ENCODE results near the gene SMIM13.

SMIM13 gene

DNA sequence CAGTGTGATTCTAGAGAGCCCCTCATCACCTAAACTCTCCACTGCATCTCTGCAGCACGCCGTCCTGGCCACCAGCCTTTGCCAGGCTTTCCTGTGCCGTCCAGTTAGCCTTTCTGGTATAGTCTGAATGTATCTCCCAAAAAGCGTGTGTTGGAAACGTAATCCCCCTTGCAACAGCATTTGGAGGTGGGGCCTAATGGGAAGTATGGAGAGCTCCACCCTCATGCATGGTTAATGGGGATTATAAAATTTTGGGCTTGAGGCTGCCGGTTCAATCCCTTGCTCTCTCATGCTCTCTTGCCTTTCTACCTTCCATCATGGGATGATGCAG, 85.4 kb downstream of the SMIM13 start:
- DNase-seq (no peak), ATAC-seq (ENCODE audit: insufficient read depth, low read depth) (no peak)
- no peaks in the 10 kb centered on the region for H3K27me3 ChIP-seq (ENCODE audit: insufficient read depth, low read length, poor library complexity)
- no peak overlapping the region for H3K9ac ChIP-seq (ENCODE audit: low read depth, low read length)
- H2AFZ ChIP-seq (ENCODE audit: low read depth, low read length), result no peak overlapping the region
- no peak overlapping the region for H3K4me2 ChIP-seq (ENCODE audit: insufficient read depth, low read length)
- TF ChIP-seq, protein P1, sequence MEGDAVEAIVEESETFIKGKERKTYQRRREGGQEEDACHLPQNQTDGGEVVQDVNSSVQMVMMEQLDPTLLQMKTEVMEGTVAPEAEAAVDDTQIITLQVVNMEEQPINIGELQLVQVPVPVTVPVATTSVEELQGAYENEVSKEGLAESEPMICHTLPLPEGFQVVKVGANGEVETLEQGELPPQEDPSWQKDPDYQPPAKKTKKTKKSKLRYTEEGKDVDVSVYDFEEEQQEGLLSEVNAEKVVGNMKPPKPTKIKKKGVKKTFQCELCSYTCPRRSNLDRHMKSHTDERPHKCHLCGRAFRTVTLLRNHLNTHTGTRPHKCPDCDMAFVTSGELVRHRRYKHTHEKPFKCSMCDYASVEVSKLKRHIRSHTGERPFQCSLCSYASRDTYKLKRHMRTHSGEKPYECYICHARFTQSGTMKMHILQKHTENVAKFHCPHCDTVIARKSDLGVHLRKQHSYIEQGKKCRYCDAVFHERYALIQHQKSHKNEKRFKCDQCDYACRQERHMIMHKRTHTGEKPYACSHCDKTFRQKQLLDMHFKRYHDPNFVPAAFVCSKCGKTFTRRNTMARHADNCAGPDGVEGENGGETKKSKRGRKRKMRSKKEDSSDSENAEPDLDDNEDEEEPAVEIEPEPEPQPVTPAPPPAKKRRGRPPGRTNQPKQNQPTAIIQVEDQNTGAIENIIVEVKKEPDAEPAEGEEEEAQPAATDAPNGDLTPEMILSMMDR (IDR thresholded peaks at IDR 0.05; ENCODE audit: borderline replicate concordance, extremely low read depth, low read length, poor library complexity, severe bottlenecking), result no peak
- TF ChIP-seq EZH2 (IDR thresholded peaks at IDR 0.05; ENCODE audit: borderline replicate concordance, low read depth, low read length, severe bottlenecking), result no peak
- H3K4me3 ChIP-seq (ENCODE audit: low read depth in 1 of 2, low read length in 2 of 2), result no peak overlapping the region
- H3K4me1 ChIP-seq (ENCODE audit: insufficient read depth, low read length), result no peaks in the 10 kb centered on the region
- H3K27ac ChIP-seq (ENCODE audit: low read length), result no peak overlapping the region
- no peaks in the 10 kb centered on the region for H3K36me3 ChIP-seq (ENCODE audit: insufficient read depth, low read length)
- H3K9me3 ChIP-seq (ENCODE audit: insufficient read depth, low read length, severe bottlenecking), result no peaks in the 10 kb centered on the region
- no peaks in the 10 kb centered on the region for H3K79me2 ChIP-seq (ENCODE audit: insufficient read depth, low read length)
- H4K20me1 ChIP-seq (ENCODE audit: insufficient read depth, low read length), result no peaks in the 10 kb centered on the region

DNA sequence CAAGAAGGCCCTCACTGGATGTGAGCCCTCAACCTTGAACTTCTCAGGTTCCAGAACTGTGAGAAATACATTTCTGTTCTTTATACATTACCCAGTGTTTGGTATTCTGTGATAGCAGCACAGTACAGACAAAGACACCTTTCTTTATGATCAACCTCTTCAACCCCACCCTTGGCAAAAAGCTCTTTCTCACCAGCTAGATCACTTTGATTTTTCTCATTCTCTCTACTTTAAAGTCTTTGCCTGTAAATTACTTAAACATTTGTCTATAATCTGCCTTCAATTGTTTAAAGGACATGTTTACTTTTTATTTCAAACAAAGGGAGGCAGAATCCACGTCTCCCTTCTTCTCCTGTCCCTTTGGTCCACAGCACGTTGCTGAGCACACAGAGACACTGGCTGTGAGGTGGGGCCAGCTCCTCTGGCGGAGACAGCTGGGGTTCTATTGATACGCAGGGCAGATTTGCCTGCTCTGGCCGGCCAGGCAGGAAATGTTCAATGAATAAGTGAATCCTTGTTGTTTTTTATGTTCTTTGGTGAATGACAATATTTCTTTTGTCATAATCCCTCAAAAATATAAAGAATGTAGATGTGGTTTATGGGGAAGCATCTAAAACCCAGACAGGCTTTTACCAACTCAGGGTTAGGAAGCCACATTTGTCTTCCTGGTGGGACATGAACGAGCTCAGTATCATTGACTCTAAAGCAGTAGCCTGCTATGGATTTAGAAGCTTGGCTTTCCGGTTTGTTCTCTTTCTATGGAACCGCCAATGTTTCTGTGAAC, 86.0 kb downstream of the SMIM13 start:
- DNase-seq, result no peak
- no peak for TF ChIP-seq EZH2 (IDR thresholded peaks at IDR 0.05; ENCODE audit: borderline replicate concordance, low read depth, low read length, severe bottlenecking)
- TF ChIP-seq, protein P1 (IDR thresholded peaks at IDR 0.05; ENCODE audit: borderline replicate concordance, extremely low read depth, low read length, poor library complexity, severe bottlenecking), result no peak
- Histone ChIP-seq H3K36me3 (ENCODE audit: insufficient read depth, low read length) (no peaks in the 10 kb centered on the region), H3K4me3 (ENCODE audit: low read depth in 1 of 2, low read length in 2 of 2) (no peak overlapping the region), H3K4me1 (ENCODE audit: insufficient read depth, low read length) (no peaks in the 10 kb centered on the region), H3K4me2 (ENCODE audit: insufficient read depth, low read length) (no peak overlapping the region), H2AFZ (ENCODE audit: low read depth, low read length) (no peak overlapping the region), H3K79me2 (ENCODE audit: insufficient read depth, low read length) (no peaks in the 10 kb centered on the region), H3K27ac (ENCODE audit: low read length) (no peak overlapping the region), H4K20me1 (ENCODE audit: insufficient read depth, low read length) (no peaks in the 10 kb centered on the region), H3K9me3 (ENCODE audit: insufficient read depth, low read length, severe bottlenecking) (no peaks in the 10 kb centered on the region), H3K9ac (ENCODE audit: low read depth, low read length) (no peak overlapping the region), H3K27me3 (ENCODE audit: insufficient read depth, low read length, poor library complexity) (no peaks in the 10 kb centered on the region)
- no peak for ATAC-seq (ENCODE audit: insufficient read depth, low read depth)

DNA sequence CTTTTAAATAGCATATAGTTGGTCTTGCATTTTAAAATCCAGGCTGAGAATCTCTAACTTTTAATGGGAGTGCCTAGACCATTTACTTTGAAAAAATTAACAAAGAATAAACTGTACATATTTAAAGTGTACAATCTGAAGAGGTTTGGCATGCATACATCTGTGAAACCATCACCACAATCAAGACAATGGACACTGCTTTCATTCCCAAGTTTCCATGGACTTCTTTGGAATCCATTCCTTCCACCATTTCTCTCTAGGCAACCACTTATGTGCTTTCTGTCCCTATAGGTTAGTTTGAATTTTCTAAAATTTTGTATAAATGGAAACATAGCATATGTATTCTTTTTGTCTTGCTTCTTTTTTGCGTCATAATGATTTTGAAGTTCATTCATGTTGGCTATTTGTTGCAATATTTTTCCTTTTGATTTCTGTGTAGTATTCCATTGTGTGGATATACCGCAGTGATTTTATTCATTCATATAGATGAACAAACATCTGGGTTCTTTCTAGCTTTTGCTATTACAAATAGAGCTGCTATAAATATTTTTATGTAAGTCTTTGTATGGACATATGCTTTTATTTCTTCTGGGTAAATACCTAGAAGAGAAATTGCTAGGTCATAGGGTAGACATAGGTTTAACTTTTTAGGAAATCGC, 88.0 kb downstream of the SMIM13 start:
- Histone ChIP-seq H3K27me3 (ENCODE audit: insufficient read depth, low read length, poor library complexity) (no peaks in the 10 kb centered on the region), H3K79me2 (ENCODE audit: insufficient read depth, low read length) (no peaks in the 10 kb centered on the region), H3K4me3 (ENCODE audit: low read depth in 1 of 2, low read length in 2 of 2) (no peak overlapping the region), H3K27ac (ENCODE audit: low read length) (no peak overlapping the region), H3K36me3 (ENCODE audit: insufficient read depth, low read length) (peaks cover 11% of the 10 kb centered on the region), H2AFZ (ENCODE audit: low read depth, low read length) (no peak overlapping the region), H3K4me1 (ENCODE audit: insufficient read depth, low read length) (no peaks in the 10 kb centered on the region), H4K20me1 (ENCODE audit: insufficient read depth, low read length) (no peaks in the 10 kb centered on the region), H3K9ac (ENCODE audit: low read depth, low read length) (no peak overlapping the region), H3K9me3 (ENCODE audit: insufficient read depth, low read length, severe bottlenecking) (no peaks in the 10 kb centered on the region), H3K4me2 (ENCODE audit: insufficient read depth, low read length) (no peak overlapping the region)
- ATAC-seq (ENCODE audit: insufficient read depth, low read depth) (no peak), DNase-seq (no peak)
- TF ChIP-seq, protein P1 (IDR thresholded peaks at IDR 0.05; ENCODE audit: borderline replicate concordance, extremely low read depth, low read length, poor library complexity, severe bottlenecking), result no peak
- no peak for TF ChIP-seq EZH2 (IDR thresholded peaks at IDR 0.05; ENCODE audit: borderline replicate concordance, low read depth, low read length, severe bottlenecking)
